SU-DHL-6 (cell line): ENCODE results near the gene PEX3.

ENCODE experiments used
- H2AFZ ChIP-seq: fragments of 200-600 bp; sonication (generic); 2 replicates; pipeline ENCODE4 v1.6.1; 2014; ENCODE audit warnings: low read depth, mild to moderate bottlenecking, moderate library complexity, mixed read lengths, antibody characterized with exemption, low read length; ENCODE audit not compliant: severe bottlenecking
- H3F3A ChIP-seq: fragments of 200-600 bp; shearing (Covaris generic); 2 replicates; pipeline ENCODE4 v1.6.0; 2016; ENCODE audit warnings: antibody characterized with exemption, mild to moderate bottlenecking; ENCODE audit not compliant: insufficient read depth
- H3K27ac ChIP-seq: fragments of 200-600 bp; sonication (generic); 2 replicates; pipeline ENCODE4 v1.5.1; 2016; ENCODE audit warnings: low read depth, mild to moderate bottlenecking, low read length, moderate library complexity, mixed read lengths
- H3K27me3 ChIP-seq: fragments of 200-600 bp; sonication (generic), shearing (Covaris generic); 2 replicates; pipeline ENCODE4 v1.6.0; 2014; ENCODE audit warnings: mild to moderate bottlenecking, low read length
- H3K36me3 ChIP-seq: fragments of 200-600 bp; sonication (generic); 2 replicates; pipeline ENCODE4 v1.6.1; 2014; ENCODE audit warnings: mild to moderate bottlenecking, low read length, mixed read lengths
- H3K4me2 ChIP-seq: fragments of 300-600, 200-600 bp; shearing (Covaris generic), sonication (generic); 2 replicates; pipeline ENCODE4 v1.6.0; 2014; ENCODE audit warnings: low read length, low read depth, mild to moderate bottlenecking; ENCODE audit not compliant: poor library complexity, severe bottlenecking
- H3K4me3 ChIP-seq: fragments of 200-600 bp; sonication (generic); 2 replicates; pipeline ENCODE4 v1.5.1; 2014; ENCODE audit warnings: antibody characterized with exemption, low read length, mild to moderate bottlenecking, mixed read lengths; ENCODE audit not compliant: insufficient read depth, poor library complexity, severe bottlenecking
- H3K79me2 ChIP-seq: fragments of 200-600 bp; sonication (generic); 2 replicates; pipeline ENCODE4 v1.6.1; 2014; ENCODE audit warnings: mild to moderate bottlenecking, low read length, moderate library complexity; ENCODE audit not compliant: insufficient read depth
- H3K9ac ChIP-seq: fragments of 200-600 bp; sonication (generic); 2 replicates; pipeline ENCODE4 v1.7.0; 2014; ENCODE audit warnings: mild to moderate bottlenecking, low read length
- H3K9me2 ChIP-seq: fragments of 200-600 bp; sonication (generic); replicated peaks from 2 replicates; pipeline ENCODE4 v1.6.1; 2014; ENCODE audit warnings: low read length; ENCODE audit not compliant: insufficient read depth
- H3K9me3 ChIP-seq: fragments of 200-600 bp; sonication (generic); 2 replicates; pipeline ENCODE4 v1.6.1; 2014; ENCODE audit warnings: low read length, mixed read lengths; ENCODE audit not compliant: insufficient read depth
- H4K20me1 ChIP-seq: fragments of 200-600 bp; sonication (generic); 2 replicates; pipeline ENCODE4 v1.6.1; 2014; ENCODE audit warnings: low read depth, mild to moderate bottlenecking, antibody characterized with exemption, low read length, moderate library complexity, mixed read lengths
- CTCF ChIP-seq: fragments of 200-600 bp; sonication (generic); IDR thresholded peaks from one replicate; pipeline ENCODE4 v1.5.1; 2017; ENCODE audit warnings: antibody characterized with exemption, mild to moderate bottlenecking, low read length, moderate library complexity; ENCODE audit not compliant: insufficient read depth, poor library complexity, severe bottlenecking
- EZH2phosphoT487 ChIP-seq: fragments of 200-600 bp; sonication (generic), shearing (Covaris generic); conservative IDR thresholded peaks from 2 replicates; pipeline ENCODE4 v1.6.1; 2018; ENCODE audit warnings: mild to moderate bottlenecking, antibody characterized with exemption, low read length, moderate library complexity, mixed read lengths

PEX3 gene

GRCh38 chr6:143408151-143408786, 42.3 kb upstream of the PEX3 start:
- H3K27me3 ChIP-seq: no peaks in the 10 kb centered on the region
- no peaks in the 10 kb centered on the region for H3K79me2 ChIP-seq

GRCh38 chr6:143408787-143409162, 41.8 kb upstream of the PEX3 start:
- Histone ChIP-seq H3K4me2 (no peak overlapping the region), H2AFZ (no peak overlapping the region), H3K79me2 (no peaks in the 10 kb centered on the region), H3K36me3 (no peaks in the 10 kb centered on the region), H3K9ac (no peak overlapping the region), H3K27me3 (no peaks in the 10 kb centered on the region), H3K27ac (no peak overlapping the region), H3K9me3 (peaks cover 5% of the 10 kb centered on the region; the same call in 1 of the 2 replicates), H4K20me1 (no peaks in the 10 kb centered on the region), H3F3A (no peaks in the 10 kb centered on the region), H3K4me3 (no peak overlapping the region), H3K9me2 (no peaks in the 10 kb centered on the region)
- TF ChIP-seq CTCF (no peak), EZH2phosphoT487 (no peak)

More at GRCh38 chr6:143408151-143408786, 42.3 kb upstream of the PEX3 start:
- no peaks in the 10 kb centered on the region for H3K36me3 ChIP-seq
- H3K9me3 ChIP-seq: peaks cover 5% of the 10 kb centered on the region; the same call in 1 of the 2 replicates
- H3K27ac ChIP-seq: no peak overlapping the region
- no peak overlapping the region for H3K4me3 ChIP-seq
- no peaks in the 10 kb centered on the region for H4K20me1 ChIP-seq
- no peaks in the 10 kb centered on the region for H3F3A ChIP-seq
- H3K9ac ChIP-seq: no peak overlapping the region
- H2AFZ ChIP-seq: no peak overlapping the region
- no peak overlapping the region for H3K4me2 ChIP-seq
- H3K9me2 ChIP-seq: no peaks in the 10 kb centered on the region
- no peak for TF ChIP-seq EZH2phosphoT487
- no peak for TF ChIP-seq CTCF

GRCh38 chr6:143410859-143411270, 39.7 kb upstream of the PEX3 start:
- H3K9ac ChIP-seq: no peak overlapping the region
- no peak for TF ChIP-seq EZH2phosphoT487
- no peak for TF ChIP-seq CTCF
- no peaks in the 10 kb centered on the region for H4K20me1 ChIP-seq
- H2AFZ ChIP-seq: no peak overlapping the region
- H3K27ac ChIP-seq: no peak overlapping the region
- H3F3A ChIP-seq: no peaks in the 10 kb centered on the region
- no peaks in the 10 kb centered on the region for H3K79me2 ChIP-seq
- no peak overlapping the region for H3K4me3 ChIP-seq
- H3K9me2 ChIP-seq: no peaks in the 10 kb centered on the region
- no peaks in the 10 kb centered on the region for H3K27me3 ChIP-seq
- peaks cover 5% of the 10 kb centered on the region; the same call in 1 of the 2 replicates for H3K9me3 ChIP-seq
- H3K4me2 ChIP-seq: no peak overlapping the region
- H3K36me3 ChIP-seq: no peaks in the 10 kb centered on the region
